Fibroblast of pulmonary artery (primary cell): Measurements from ENCODE around the gene IL37.

Experiments
- DNase-seq: peaks from one replicate; pipeline ENCODE4 v3.0.0-alpha.2; 2010; ENCODE audit warnings: low read depth
- H3K4me3 ChIP-seq: replicated peaks from 2 replicates; pipeline ENCODE4 v1.5.1; 2011; ENCODE audit warnings: low read depth, mild to moderate bottlenecking, control low read depth, low read length, moderate library complexity
- CTCF ChIP-seq: IDR thresholded peaks from 2 replicates; pipeline ENCODE4 v1.5.1; 2011; ENCODE audit warnings: mild to moderate bottlenecking, control low read depth, low read length, inconsistent platforms; ENCODE audit errors: missing control alignments

The IL37 gene

GRCh38 chr2:112870841-112871835 lies 39.8 kb upstream of the IL37 start:
- H3K4me3 ChIP-seq = no peak overlapping the region
- DNase-seq = no peak

GRCh38 chr2:112876257-112876970 lies 34.6 kb upstream of the IL37 start:
- no peak for DNase-seq
- H3K4me3 ChIP-seq = no peak overlapping the region
- no peak for TF ChIP-seq CTCF

More at GRCh38 chr2:112870841-112871835, 39.8 kb upstream of the IL37 start:
- no peak for TF ChIP-seq CTCF

- peak; percentile 10 for DNase-seq
- TF ChIP-seq CTCF = no peak
- H3K4me3 ChIP-seq = no peak overlapping the region
These were observed 34.0 kb upstream of the IL37 start for GRCh38 chr2:112876971-112877361.

- peak; percentile 27 for DNase-seq
- TF ChIP-seq CTCF = no peak
- H3K4me3 ChIP-seq = no peak overlapping the region
These were observed 33.5 kb upstream of the IL37 start for GRCh38 chr2:112877423-112877822.

- TF ChIP-seq CTCF = no peak
- no peak for DNase-seq
- no peak overlapping the region for H3K4me3 ChIP-seq
These were observed 31.4 kb upstream of the IL37 start for GRCh38 chr2:112879491-112880041.

- TF ChIP-seq CTCF = no peak
These were observed 30.9 kb upstream of the IL37 start for GRCh38 chr2:112880091-112880531.

More at GRCh38 chr2:112880091-112880531, 30.9 kb upstream of the IL37 start:
- DNase-seq = peak; percentile 66
- no peak overlapping the region for H3K4me3 ChIP-seq
